NT2/D1 (cell line): ENCODE data around the gene DPP9.

Source experiments
- DNase-seq: peaks from one replicate; pipeline ENCODE4 v3.0.0-alpha.2; 2011; ENCODE audit warnings: low read depth, low spot score
- H3K27me3 ChIP-seq: 2 replicates; pipeline ENCODE4 v1.6.0; 2011; ENCODE audit warnings: mild to moderate bottlenecking; ENCODE audit not compliant: insufficient read length, insufficient read depth
- H3K36me3 ChIP-seq: 2 replicates; pipeline ENCODE4 v1.6.1; 2011; ENCODE audit warnings: mild to moderate bottlenecking, low read length, mixed read lengths; ENCODE audit not compliant: insufficient read depth, insufficient read length
- H3K4me1 ChIP-seq: 2 replicates; pipeline ENCODE4 v1.5.1; 2011; ENCODE audit not compliant: insufficient read depth, insufficient read length
- H3K4me3 ChIP-seq: 2 replicates; pipeline ENCODE4 v1.5.1; 2011; ENCODE audit warnings: low read depth; ENCODE audit not compliant: insufficient read length
- H3K9ac ChIP-seq: 2 replicates; pipeline ENCODE4 v1.6.0; 2011; ENCODE audit warnings: low read depth; ENCODE audit not compliant: insufficient read length
- H3K9me3 ChIP-seq: 2 replicates; pipeline ENCODE4 v1.5.1; 2011; ENCODE audit warnings: mild to moderate bottlenecking, low read length; ENCODE audit not compliant: insufficient read depth
- SUZ12 ChIP-seq: IDR thresholded peaks from 2 replicates; pipeline ENCODE4 v1.6.1; 2011; ENCODE audit not compliant: insufficient read length, insufficient read depth; ENCODE audit errors: extremely low read depth
- YY1 ChIP-seq: IDR thresholded peaks from 2 replicates; pipeline ENCODE4 v1.6.1; 2011; ENCODE audit not compliant: insufficient read length, insufficient read depth
- ZNF274 ChIP-seq: IDR thresholded peaks from 2 replicates; pipeline ENCODE4 v1.6.1; 2011; ENCODE audit warnings: mild to moderate bottlenecking, low read depth, low read length

Gene DPP9

DNA sequence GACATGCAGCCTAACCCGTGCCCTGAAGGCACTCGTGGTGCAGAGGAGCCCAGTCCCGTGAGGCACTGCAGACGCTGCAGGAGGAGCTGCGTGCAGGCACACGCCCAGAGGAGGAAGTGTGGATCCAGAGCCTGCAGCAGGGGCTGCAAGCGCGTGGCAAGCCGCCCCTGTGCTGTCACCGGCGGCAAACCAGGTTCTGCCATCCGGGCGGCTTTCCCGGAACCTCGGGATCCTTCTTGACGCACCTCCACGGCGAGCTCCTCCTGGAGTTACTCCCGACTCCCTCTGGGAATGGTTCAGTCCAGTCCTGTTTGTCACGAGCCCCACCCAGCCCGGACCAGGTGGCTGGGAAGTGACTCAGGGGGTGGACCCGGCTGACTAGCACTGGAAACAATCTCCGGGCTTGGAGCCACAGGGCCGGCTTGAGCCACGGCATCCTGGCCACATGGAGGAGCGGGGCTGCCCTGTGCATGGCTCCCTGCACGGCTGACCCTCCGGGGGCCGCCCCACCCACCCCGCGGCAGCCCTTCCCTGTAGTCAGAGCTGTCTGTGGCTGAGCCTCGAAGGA lies 10.2 kb downstream of the DPP9 start:
- Histone ChIP-seq H3K4me1 (no peaks in the 10 kb centered on the region), H3K9ac (no peak overlapping the region), H3K36me3 (peaks cover 90% of the 10 kb centered on the region), H3K9me3 (no peaks in the 10 kb centered on the region), H3K4me3 (no peak overlapping the region), H3K27me3 (no peaks in the 10 kb centered on the region)
- TF ChIP-seq SUZ12, result no peak
- no peak for TF ChIP-seq ZNF274
- no peak for TF ChIP-seq YY1
- DNase-seq, result no peak

DNA sequence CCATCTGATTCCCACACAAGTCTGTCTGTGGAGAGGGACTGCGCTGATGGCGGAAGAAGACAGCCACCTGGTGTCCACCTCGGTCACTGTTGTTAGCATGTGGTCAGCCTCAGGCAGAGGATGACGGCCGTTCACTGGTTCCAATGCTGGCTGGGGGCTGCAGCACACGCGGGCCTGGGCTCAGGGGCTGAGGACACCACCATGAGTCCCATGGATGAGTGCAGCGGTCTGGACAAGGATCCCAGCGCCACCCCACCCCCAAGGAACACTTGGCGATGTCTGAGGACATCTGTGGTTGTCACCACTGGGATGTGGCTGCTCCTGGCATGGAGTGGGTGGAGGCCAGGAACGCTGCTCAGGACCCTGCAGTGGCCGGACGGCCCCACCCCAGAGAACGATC lies 10.9 kb downstream of the DPP9 start:
- Histone ChIP-seq H3K9me3 (no peaks in the 10 kb centered on the region), H3K27me3 (no peaks in the 10 kb centered on the region), H3K4me3 (no peak overlapping the region), H3K4me1 (no peaks in the 10 kb centered on the region), H3K36me3 (peaks cover 90% of the 10 kb centered on the region), H3K9ac (no peak overlapping the region)
- DNase-seq, result no peak
- no peak for TF ChIP-seq YY1
- TF ChIP-seq SUZ12, result no peak
- no peak for TF ChIP-seq ZNF274

DNA sequence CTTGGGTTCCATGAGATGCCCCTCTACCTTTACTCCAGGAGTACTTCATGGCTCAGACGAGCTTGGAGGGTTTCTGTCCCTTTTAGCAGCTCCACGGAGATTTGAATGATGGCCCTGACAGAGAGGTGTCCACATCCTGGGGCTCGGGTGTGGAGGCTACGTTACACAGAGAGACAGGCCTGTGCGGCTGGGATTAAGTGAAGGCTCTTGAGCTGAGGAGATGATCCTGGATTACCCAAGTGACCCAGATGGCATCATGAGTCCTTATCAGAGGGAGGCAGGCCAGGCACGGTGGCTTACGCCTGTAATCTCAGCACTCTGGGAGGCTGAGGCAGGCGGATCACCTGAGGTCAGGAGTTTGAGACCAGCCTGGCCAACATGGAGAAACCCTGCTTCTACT lies 12.4 kb downstream of the DPP9 start:
- DNase-seq, result no peak
- Histone ChIP-seq H3K4me1 (no peaks in the 10 kb centered on the region), H3K27me3 (no peaks in the 10 kb centered on the region), H3K9me3 (no peaks in the 10 kb centered on the region), H3K9ac (no peak overlapping the region), H3K4me3 (no peak overlapping the region), H3K36me3 (peaks cover 85% of the 10 kb centered on the region)
- TF ChIP-seq ZNF274 (no peak), SUZ12 (no peak), YY1 (no peak)

DNA sequence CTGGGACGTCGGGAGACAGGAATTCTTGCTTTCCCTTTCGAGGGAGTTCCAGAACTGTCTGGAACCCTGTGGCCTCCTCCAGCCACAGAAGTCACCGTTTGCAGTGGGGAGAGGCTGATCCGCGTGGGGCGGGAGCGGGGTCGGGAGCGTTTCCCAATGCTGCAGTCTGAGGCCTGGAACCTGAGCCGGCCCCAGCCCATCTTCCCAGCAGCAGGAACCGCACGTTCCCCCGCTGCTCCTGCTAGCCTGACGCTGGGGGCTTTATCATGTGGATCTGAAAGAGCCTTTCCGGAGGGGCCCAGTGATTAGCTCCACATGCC lies 13.4 kb downstream of the DPP9 start:
- TF ChIP-seq ZNF274 (no peak), SUZ12 (no peak), YY1 (no peak)
- DNase-seq, result no peak
- H3K36me3 ChIP-seq, result peaks cover 83% of the 10 kb centered on the region
- no peaks in the 10 kb centered on the region for H3K9me3 ChIP-seq
- no peak overlapping the region for H3K9ac ChIP-seq
- no peaks in the 10 kb centered on the region for H3K4me1 ChIP-seq
- H3K27me3 ChIP-seq, result no peaks in the 10 kb centered on the region
- H3K4me3 ChIP-seq, result no peak overlapping the region

DNA sequence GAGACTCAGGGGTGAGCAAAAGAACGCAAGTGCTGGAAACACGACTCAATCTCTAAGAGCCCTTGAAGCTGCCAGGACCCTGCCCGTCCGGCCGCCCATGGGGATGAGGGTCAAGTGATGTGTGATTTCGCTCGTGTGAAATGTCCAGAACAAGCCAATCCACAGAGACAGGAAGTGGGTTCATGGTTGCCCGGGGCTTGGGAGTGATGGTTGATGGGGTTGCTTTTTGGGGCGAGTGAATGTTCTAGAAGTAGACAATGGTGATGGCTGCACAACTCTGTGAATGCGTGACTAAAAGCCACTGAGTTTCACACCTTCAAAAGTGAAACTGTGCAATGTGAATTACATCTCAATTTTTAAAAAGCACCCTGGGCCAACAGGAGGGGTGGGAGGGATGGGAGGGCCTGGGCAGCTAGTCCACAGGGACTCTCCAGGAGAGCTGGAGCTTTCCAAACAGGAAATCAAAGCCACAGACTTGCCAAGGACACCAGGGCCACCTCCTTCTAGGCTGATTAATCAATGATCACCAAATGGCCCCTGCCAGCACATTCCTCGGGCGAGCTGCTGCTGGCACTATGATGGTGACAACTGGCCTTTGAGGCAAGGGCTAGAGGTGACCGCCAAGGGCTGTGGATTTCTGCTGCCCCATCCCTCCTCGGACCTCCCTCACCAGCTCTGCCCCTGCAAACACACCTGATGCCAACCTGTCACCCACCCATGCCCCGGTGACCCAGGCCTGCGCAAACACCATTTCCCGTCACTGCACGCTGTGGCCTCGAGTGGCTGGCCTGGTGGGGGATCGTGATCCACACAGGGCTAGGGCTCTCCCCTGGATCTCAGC lies 14.0 kb downstream of the DPP9 start:
- H3K27me3 ChIP-seq, result no peaks in the 10 kb centered on the region
- no peak overlapping the region for H3K9ac ChIP-seq
- H3K36me3 ChIP-seq, result peaks cover 84% of the 10 kb centered on the region
- no peaks in the 10 kb centered on the region for H3K4me1 ChIP-seq
- TF ChIP-seq YY1, result no peak
- H3K9me3 ChIP-seq, result no peaks in the 10 kb centered on the region
- DNase-seq, result no peak
- H3K4me3 ChIP-seq, result no peak overlapping the region

DNA sequence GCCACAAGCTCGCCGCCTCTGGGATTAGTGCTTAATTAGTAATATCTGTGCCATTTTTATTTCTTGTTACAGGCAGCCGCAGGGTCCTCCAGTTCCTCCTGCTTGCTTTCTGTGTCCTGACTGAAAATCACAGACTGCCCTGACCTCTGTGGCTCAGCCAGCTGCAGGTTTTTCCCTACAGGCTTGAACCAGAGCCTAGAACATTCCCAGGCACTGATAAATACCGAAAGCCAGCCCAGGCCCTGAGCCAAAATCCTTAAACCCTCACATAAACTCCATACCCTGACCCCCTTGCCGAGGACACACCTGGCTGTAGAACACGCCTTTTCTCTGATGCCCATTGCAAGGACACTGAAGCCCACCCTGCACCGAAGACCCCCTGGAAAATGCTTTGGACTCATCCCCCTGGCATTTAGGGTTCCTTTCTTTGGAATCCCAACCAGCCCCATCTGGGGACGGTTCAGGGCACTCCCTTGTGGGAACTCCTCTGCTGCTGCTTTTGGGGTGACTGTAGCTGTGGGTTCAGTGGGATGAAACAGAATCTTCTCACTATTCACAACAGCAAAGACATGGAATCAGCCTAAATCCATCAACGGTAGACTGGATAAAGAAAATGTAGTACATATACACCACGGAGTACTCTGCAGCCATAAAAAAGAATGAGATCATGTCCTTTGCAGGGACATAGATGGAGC lies 15.5 kb downstream of the DPP9 start:
- peaks cover 83% of the 10 kb centered on the region for H3K36me3 ChIP-seq
- no peak for DNase-seq
- no peak for TF ChIP-seq SUZ12
- no peak for TF ChIP-seq ZNF274
- TF ChIP-seq YY1, result no peak
- no peaks in the 10 kb centered on the region for H3K27me3 ChIP-seq
- no peak overlapping the region for H3K4me3 ChIP-seq
- H3K9ac ChIP-seq, result no peak overlapping the region
- H3K9me3 ChIP-seq, result no peaks in the 10 kb centered on the region
- no peaks in the 10 kb centered on the region for H3K4me1 ChIP-seq

DNA sequence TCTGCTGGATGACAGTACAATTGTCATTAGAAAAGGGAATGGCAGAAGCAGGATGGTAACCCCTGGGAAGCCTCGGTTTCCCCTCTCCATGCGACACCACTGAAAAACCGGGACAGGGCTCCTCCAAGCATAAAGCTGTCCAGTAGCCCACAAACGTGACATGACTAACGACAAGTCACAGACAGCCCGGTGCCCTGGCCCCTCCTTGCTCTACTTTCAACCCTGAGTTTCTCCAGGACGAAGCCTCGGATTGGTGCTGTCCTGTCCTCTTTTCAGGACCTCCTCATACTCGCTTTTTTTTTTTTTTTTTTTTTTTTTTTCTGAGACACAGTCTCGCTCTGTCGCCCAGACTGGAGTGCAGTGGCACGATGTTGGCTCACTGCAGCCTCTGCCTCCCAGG lies 16.3 kb downstream of the DPP9 start:
- no peak for TF ChIP-seq ZNF274
- TF ChIP-seq YY1, result no peak
- no peak for TF ChIP-seq SUZ12
- no peaks in the 10 kb centered on the region for H3K4me1 ChIP-seq
- peaks cover 81% of the 10 kb centered on the region for H3K36me3 ChIP-seq
- H3K9me3 ChIP-seq, result no peaks in the 10 kb centered on the region
- H3K9ac ChIP-seq, result no peak overlapping the region
- DNase-seq, result no peak
- no peak overlapping the region for H3K4me3 ChIP-seq
- no peaks in the 10 kb centered on the region for H3K27me3 ChIP-seq
